GM20000 (cell line): ENCODE results near the gene RSU1.

Source experiments
- DNase-seq: peaks from one replicate; pipeline ENCODE4 v3.0.0; 2012; ENCODE audit warnings: low spot score
- CTCF ChIP-seq: IDR thresholded peaks from 2 replicates; pipeline ENCODE4 v1.5.1; 2012; ENCODE audit warnings: mild to moderate bottlenecking, control low read depth; ENCODE audit errors: extremely low read depth, missing control alignments

The RSU1 gene

DNA sequence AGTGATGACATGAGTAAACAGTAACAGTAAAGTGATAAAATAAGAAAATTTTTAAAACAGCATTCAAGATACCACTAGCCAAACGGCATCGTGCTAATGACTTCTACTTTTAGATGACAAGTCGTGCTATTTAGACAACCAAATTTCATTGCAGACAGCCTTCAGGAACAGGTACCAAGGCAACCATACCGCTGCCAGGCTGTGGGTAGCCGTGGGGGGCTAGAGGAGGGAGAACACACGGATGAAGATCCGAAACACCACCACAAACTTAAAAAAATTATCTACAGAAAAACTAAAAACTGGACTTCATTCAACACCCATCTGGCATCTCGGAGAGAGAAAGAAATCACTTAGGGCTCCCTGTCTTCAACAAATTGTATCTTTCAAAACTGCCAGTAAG lies 89.6 kb downstream of the RSU1 start:
- no peak for TF ChIP-seq CTCF
- DNase-seq = no peak

- no peak for DNase-seq
- no peak for TF ChIP-seq CTCF
Observed at GRCh38 chr10:16724509-16724908, 92.7 kb downstream of the RSU1 start.

GRCh38 chr10:16720812-16721211 lies 96.4 kb downstream of the RSU1 start:
- no peak for DNase-seq
- no peak for TF ChIP-seq CTCF

DNA sequence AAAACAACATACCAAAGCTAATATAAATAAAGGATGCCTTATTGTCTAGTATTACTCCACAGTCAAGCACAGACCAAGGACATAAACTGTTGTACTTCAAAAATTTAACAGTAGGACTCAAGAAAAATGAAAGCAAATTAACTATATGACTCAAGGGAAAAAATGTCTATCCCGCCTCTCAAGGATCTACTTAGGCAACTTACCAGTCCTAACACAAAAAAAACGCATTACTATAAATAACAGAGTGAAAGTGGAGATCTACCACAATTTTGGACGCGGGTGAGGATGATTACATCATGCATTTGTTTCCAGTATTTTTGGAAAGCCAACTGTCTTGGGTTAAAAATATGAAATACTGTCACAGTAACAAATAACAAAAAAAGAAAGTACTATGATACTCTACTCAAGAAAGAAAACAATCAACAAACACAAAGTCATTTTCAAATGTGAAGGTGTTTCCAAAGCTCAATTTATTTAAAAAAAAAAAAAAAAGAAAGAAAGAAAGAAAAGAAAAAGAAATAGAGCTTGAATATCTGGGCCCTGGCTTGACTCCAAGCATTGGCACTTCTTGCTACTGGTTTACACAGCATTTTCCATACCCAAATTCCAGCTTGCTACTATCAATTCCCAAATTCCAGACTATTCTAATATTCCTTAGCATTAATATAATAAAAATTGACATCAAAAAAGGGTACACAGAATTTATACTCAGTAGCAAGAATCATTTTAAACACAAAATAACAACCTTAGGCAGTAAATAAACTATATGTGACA lies 99.4 kb downstream of the RSU1 start:
- TF ChIP-seq CTCF = no peak
- DNase-seq = no peak

- no peak for DNase-seq
- TF ChIP-seq CTCF = no peak
Observed at GRCh38 chr10:16716051-16716450, 101.2 kb downstream of the RSU1 start.

- TF ChIP-seq CTCF = no peak
- no peak for DNase-seq
Observed at GRCh38 chr10:16713290-16713689, 103.9 kb downstream of the RSU1 start.

DNA sequence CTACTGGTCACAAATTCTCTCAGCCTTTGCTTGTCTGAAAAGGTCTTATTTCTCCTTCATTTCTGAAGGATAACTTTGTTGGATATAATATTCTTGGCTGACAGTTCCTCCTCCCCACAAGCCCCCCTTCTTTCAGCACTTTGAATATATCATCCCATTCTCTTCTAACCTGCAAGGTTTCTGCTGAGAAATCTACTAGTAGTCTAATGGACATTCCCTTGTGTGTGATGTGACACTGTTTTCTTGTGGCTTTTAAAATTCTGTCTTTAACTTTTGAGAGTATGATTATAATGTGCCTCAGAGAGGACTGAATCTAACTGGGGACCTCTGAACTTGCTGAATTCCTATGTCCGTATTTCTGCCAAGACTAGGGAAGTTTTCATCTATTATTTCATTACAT lies 104.3 kb downstream of the RSU1 start:
- no peak for DNase-seq
- no peak for TF ChIP-seq CTCF
